GM12878 (cell line): ENCODE results near the gene P2RY11. TPM values are rescaled to one million over a fixed set of nuclear protein-coding genes. Genes with fewer than 3 reads are reported as not detected.

ENCODE experiments used
- ATAC-seq: fragments of 200-7000 bp; cut with Tn5 transposase; 3 replicates; pipeline ENCODE4 v1.9.1; 2020; ENCODE audit warnings: mild to moderate bottlenecking, moderate library complexity
- BruUV-seq: library from RNA; stranded (reverse); fragments of 400-500 nt; replicated peaks from 2 replicates; lab custom pipeline; 2021; lab: Mats Ljungman, UMichigan
- CTCF ChIA-PET: fragments of 300-600 bp; sonication (Branson Sonifier 250); formaldehyde crosslinking; extraction: SDS; loops from one replicate; lab custom pipeline; 2021; ENCODE audit warnings: inconsistent platforms; lab: Yijun Ruan, JAX
- POLR2A ChIA-PET: fragments of 350-600 bp; formaldehyde crosslinking; extraction: SDS; loops from one replicate; lab custom pipeline; 2021; ENCODE audit warnings: inconsistent platforms; lab: Charles Lee
- RAD21 ChIA-PET: fragments of 300-600 bp; sonication (Branson Sonifier 250); formaldehyde crosslinking; loops from one replicate; lab custom pipeline; 2023; ENCODE audit warnings: antibody characterized with exemption; ENCODE audit not compliant: unreplicated experiment; lab: Charles Lee
- SMC1A ChIA-PET: fragments of 300-600 bp; sonication (Branson Sonifier 250); formaldehyde crosslinking; loops from one replicate; lab custom pipeline; 2023; ENCODE audit not compliant: unreplicated experiment, uncharacterized antibody; lab: Charles Lee
- DNase-seq: peaks from one replicate; pipeline ENCODE4 v3.0.0-alpha.2; 2011; ENCODE audit warnings: low read depth, low spot score
- FAIRE-seq: peaks from 3 replicates; lab custom pipeline; 2011; peaks lifted over from hg19 to GRCh38; lab: Jason Lieb, UNC
- H2AFZ ChIP-seq: 2 replicates; pipeline ENCODE4 v1.6.0; 2011; ENCODE audit warnings: low read depth, low read length, control low read depth; ENCODE audit not compliant: control insufficient read depth
- H3K27ac ChIP-seq: 2 replicates; pipeline ENCODE4 v1.5.1; 2011; ENCODE audit warnings: control low read depth; ENCODE audit not compliant: control insufficient read depth, insufficient read depth
- H3K27me3 ChIP-seq, 2 experiments: replicated peaks in 1 of 2; 2 replicates each; pipeline versions ENCODE4 v1.6.0 to v1.6.1; 2011; ENCODE audit warnings: low read length in 1 of 2; ENCODE audit not compliant: control insufficient read depth in 2 of 2, insufficient read depth in 2 of 2
- H3K36me3 ChIP-seq, 2 experiments: 2 replicates each; pipeline ENCODE4 v1.5.1; 2011; ENCODE audit warnings: low read length in 1 of 2; ENCODE audit not compliant: control insufficient read depth in 2 of 2, insufficient read depth in 2 of 2
- H3K4me1 ChIP-seq: 2 replicates; pipeline ENCODE4 v1.6.1; 2011; ENCODE audit warnings: mild to moderate bottlenecking, low read length, moderate library complexity, mixed read lengths; ENCODE audit not compliant: control insufficient read depth, insufficient read depth
- H3K4me2 ChIP-seq: 2 replicates; pipeline ENCODE4 v1.6.0; 2011; ENCODE audit warnings: control low read depth; ENCODE audit not compliant: control insufficient read depth, insufficient read depth
- H3K4me3 ChIP-seq: fragments of 200-600 bp; sonication (generic); 2 replicates; pipeline ENCODE4 v1.5.1; 2016
- H3K79me2 ChIP-seq: 2 replicates; pipeline ENCODE4 v1.6.0; 2011; ENCODE audit warnings: low read length; ENCODE audit not compliant: control insufficient read depth, insufficient read depth
- H3K9ac ChIP-seq: 2 replicates; pipeline ENCODE4 v1.8.0; 2011; ENCODE audit warnings: low read length, control low read depth, mixed read lengths; ENCODE audit not compliant: control insufficient read depth, insufficient read depth
- H3K9me3 ChIP-seq: replicated peaks from 3 replicates; pipeline ENCODE4 v1.5.1; 2011; ENCODE audit warnings: mild to moderate bottlenecking, low read length; ENCODE audit not compliant: control insufficient read depth, insufficient read depth
- H4K20me1 ChIP-seq: 2 replicates; pipeline ENCODE4 v1.6.0; 2011; ENCODE audit not compliant: control insufficient read depth, insufficient read depth
- ATF3 ChIP-seq: IDR thresholded peaks from 2 replicates; pipeline ENCODE4 v1.6.1; 2011; ENCODE audit warnings: low read depth, mild to moderate bottlenecking, low read length, moderate library complexity, borderline replicate concordance; ENCODE audit errors: extremely low read depth
- BMI1 ChIP-seq: fragments of 450-650 bp; IDR thresholded peaks from 2 replicates; pipeline ENCODE4 v1.6.1; 2016; ENCODE audit warnings: mild to moderate bottlenecking, moderate library complexity, borderline replicate concordance
- CBX3 ChIP-seq: fragments of 200-600 bp; sonication (generic); IDR thresholded peaks from 2 replicates; pipeline ENCODE4 v1.6.1; 2016; ENCODE audit warnings: low read depth, borderline replicate concordance
- CTCF ChIP-seq, 3 experiments: IDR thresholded peaks in 2 of 3; conservative IDR thresholded peaks in 1 of 3; 2 replicates each; pipeline ENCODE4 v1.5.1; 2011; ENCODE audit warnings: low read depth in 3 of 3, low read length in 3 of 3, mild to moderate bottlenecking in 3 of 3, control low read depth in 2 of 3, moderate library complexity in 2 of 3, inconsistent platforms in 1 of 3, mixed read lengths in 1 of 3; ENCODE audit not compliant: control insufficient read depth in 2 of 3, insufficient read depth in 1 of 3; ENCODE audit errors: extremely low read depth in 1 of 3
- EED ChIP-seq: sonication (generic); IDR thresholded peaks from 2 replicates; pipeline ENCODE4 v1.6.1; 2016; ENCODE audit warnings: antibody characterized with exemption, low read depth
- EGR1 ChIP-seq, 2 experiments: IDR thresholded peaks; 1 replicate in 1 of 2; 2 replicates in 1 of 2; pipeline ENCODE4 v1.6.1; 2011 to 2012; ENCODE audit warnings: low read depth in 2 of 2, low read length in 2 of 2, borderline replicate concordance in 1 of 2, mild to moderate bottlenecking in 1 of 2, moderate library complexity in 1 of 2
- GABPA ChIP-seq: IDR thresholded peaks from 2 replicates; pipeline ENCODE4 v1.6.1; 2014; ENCODE audit warnings: antibody characterized with exemption, low read depth, mild to moderate bottlenecking, inconsistent platforms
- MLLT1 ChIP-seq: fragments of 450-650 bp; IDR thresholded peaks from 2 replicates; pipeline ENCODE4 v1.6.1; 2016; ENCODE audit warnings: mild to moderate bottlenecking
- NKRF ChIP-seq: fragments of 450-650 bp; conservative IDR thresholded peaks from 2 replicates; pipeline ENCODE4 v1.6.1; 2017; ENCODE audit warnings: mild to moderate bottlenecking, moderate library complexity
- RUNX3 ChIP-seq: IDR thresholded peaks from 2 replicates; pipeline ENCODE4 v1.6.1; 2012; ENCODE audit warnings: low read length, inconsistent platforms
- SIN3A ChIP-seq: IDR thresholded peaks from 2 replicates; pipeline ENCODE4 v1.6.1; 2012; ENCODE audit warnings: low read depth, low read length, improper control_type of control experiment
- SREBF2 ChIP-seq: IDR thresholded peaks from 2 replicates; pipeline ENCODE4 v1.6.1; 2012; ENCODE audit warnings: mild to moderate bottlenecking, low read length
- ZBTB40 ChIP-seq: fragments of 450-650 bp; IDR thresholded peaks from 2 replicates; pipeline ENCODE4 v1.6.1; 2016; ENCODE audit warnings: mild to moderate bottlenecking, moderate library complexity, borderline replicate concordance
- whole genome bisulfite sequencing: methylation state at CpG from one replicate; pipeline ENCODE4 v1.1.6; 2016; ENCODE audit warnings: low lambda C conversion rate; ENCODE audit not compliant: insufficient replicate concordance, insufficient coverage; ENCODE audit errors: missing lambda C conversion rate; 5-methylcytosine and 5-hydroxymethylcytosine counted together
- in situ Hi-C: fragments of 300-500 bp; cut with MboI; formaldehyde crosslinking; loops from 9 replicates; pipeline ENCODE4 v1.14.3; 2018; ENCODE audit warnings: mixed read lengths
- intact Hi-C: fragments of 100-400 bp; cut with micrococcal nuclease; formaldehyde crosslinking; loops from one replicate; pipeline ENCODE4 v1.14.2; 2022; ENCODE audit not compliant: unreplicated experiment
- polyA plus RNA-seq, 11 experiments: library from polyadenylated mRNA; depleted of rRNA in 4 of 11; unstranded in 6 of 11; stranded (reverse) in 5 of 11; fragments of >200 nt; fragmentation: Nextera tagmentation in 4 of 11; fragmentation: Illumina TruSeq in 1 of 11; extraction: Ambion mirVana in 4 of 11; extraction: Trizol in 1 of 11; gene quantifications; 1 replicate in 1 of 11; 2 replicates in 10 of 11; pipeline versions ENCODE4 v1.2.1 to v1.2.3, GENCODE V29; 2011 to 2016; ENCODE audit warnings: inconsistent platforms in 2 of 11, missing spikeins in 2 of 11, low read depth in 1 of 11
- total RNA-seq, 4 experiments: library from RNA; depleted of rRNA in 3 of 4; stranded (reverse); fragments of >200 nt in 3 of 4; fragmentation: Illumina TruSeq in 1 of 4; extraction: Trizol in 1 of 4; gene quantifications; 2 replicates each; pipeline versions ENCODE4 v1.2.1 to v1.2.3, GENCODE V29; 2013 to 2021

P2RY11 gene
- total and polyA plus RNA-seq, 10 of the 15 experiments (the other 5 are each of a cell fraction or from before 2014, with no cell fraction given): 0.14 to 46.5 (median 7.6) TPM

GRCh38 chr19:10083911-10084310 is 27.6 kb upstream of the P2RY11 start:
- H2AFZ ChIP-seq: no peak overlapping the region
- no peaks in the 10 kb centered on the region for H4K20me1 ChIP-seq
- no peaks in the 10 kb centered on the region for H3K36me3 ChIP-seq
- POLR2A ChIA-PET: interaction anchor here (0.5 to 1.3 kb wide), 4 partner anchors 12 to 1002 kb away, joined by 3 to 9 read pairs (median 4); partner anchors contain the start of gene PPAN
- no peaks in the 10 kb centered on the region; the same call in 2 of the 3 replicates for H3K9me3 ChIP-seq
- ATAC-seq (no peak), FAIRE-seq (no peak), DNase-seq (no peak)
- BruUV-seq: no TSS peak
- H3K4me1 ChIP-seq: 0 out of 2 replicates have a peak, but pooled peaks cover 3% of the 10 kb centered on the region
- no peak overlapping the region for H3K9ac ChIP-seq
- RAD21 ChIA-PET: interaction anchor here (0.6 to 1.6 kb wide), 3 partner anchors 12 to 56 kb away, joined by 3 to 6 read pairs (median 5); no protein-coding TSS in a partner anchor
- H3K27ac ChIP-seq: no peak overlapping the region
- 60% methylated on average over 9 of the region's 9 CpGs for WGBS
- no peak overlapping the region for H3K4me2 ChIP-seq
- SMC1A ChIA-PET: interaction anchor here (1.1 kb wide), 1 partner anchor 29 kb away, joined by 3 read pairs; no protein-coding TSS in a partner anchor
- intact Hi-C loops (no loop called here), in situ Hi-C loops (no loop called here)
- peaks cover 18% of the 10 kb centered on the region for H3K79me2 ChIP-seq
- CTCF ChIA-PET: interaction anchor here (1.4 to 1.6 kb wide), 4 partner anchors 16 to 153 kb away, joined by 3 to 5 read pairs (median 5); no protein-coding TSS in a partner anchor
- no peaks in the 10 kb centered on the region for H3K27me3 ChIP-seq
- no peak overlapping the region for H3K4me3 ChIP-seq
- no peak for TF ChIP-seq SIN3A
- TF ChIP-seq GABPA: no peak
- no peak for TF ChIP-seq NKRF
- TF ChIP-seq MLLT1: no peak
- no peak for TF ChIP-seq SREBF2
- no peak for TF ChIP-seq ZBTB40
- no peak for TF ChIP-seq RUNX3
- TF ChIP-seq CBX3: no peak
- no peak for TF ChIP-seq CTCF (IDR thresholded peaks at IDR 0.05 in 2 of 3, conservative IDR thresholded peaks at IDR 0.05 in 1 of 3; ENCODE audit: control insufficient read depth in 2 of 3, extremely low read depth in 1 of 3, insufficient read depth in 1 of 3, low read depth in 3 of 3, low read length in 3 of 3)
- no peak for TF ChIP-seq ATF3
- TF ChIP-seq EED: no peak
- TF ChIP-seq BMI1: no peak
- TF ChIP-seq EGR1 (IDR thresholded peaks at IDR 0.05; ENCODE audit: borderline replicate concordance in 1 of 2, low read depth in 2 of 2, low read length in 2 of 2): no peak
